H9 (cell line): ENCODE results near the gene PACSIN2. TPM values are rescaled to one million over a fixed set of nuclear protein-coding genes. Genes with fewer than 3 reads are reported as not detected.
A peak's percentile ranks its signal among the peaks of the same experiment; 100 is the strongest.
"Not testable (repeated sequence)": the region's sequence is repeated elsewhere in the genome, so short reads cannot be mapped to it uniquely, and the experiment has no call there.

Source experiments
- DNase-seq: peaks from one replicate; pipeline ENCODE4 v3.0.0-alpha.2; 2017
- H2AFZ ChIP-seq: one replicate; pipeline ENCODE4 v1.6.1; 2013; ENCODE audit warnings: mild to moderate bottlenecking, low read length, control low read depth, moderate library complexity
- H2AK5ac ChIP-seq: 2 replicates; pipeline ENCODE4 v1.6.1; 2013; ENCODE audit warnings: low read length, control low read depth, mixed read lengths; ENCODE audit not compliant: insufficient read length
- H2BK120ac ChIP-seq: one replicate; pipeline ENCODE4 v1.6.1; 2013; ENCODE audit warnings: low read depth, mild to moderate bottlenecking, low read length, control low read depth, inconsistent platforms; ENCODE audit not compliant: poor library complexity, severe bottlenecking
- H2BK12ac ChIP-seq: 2 replicates; pipeline ENCODE4 v1.6.1; 2013; ENCODE audit warnings: low read length, control low read depth, mixed read lengths, low read depth; ENCODE audit not compliant: insufficient read length
- H2BK15ac ChIP-seq: 2 replicates; pipeline ENCODE4 v1.6.1; 2013; ENCODE audit warnings: low read depth, low read length, control low read depth
- H2BK20ac ChIP-seq: one replicate; pipeline ENCODE4 v1.6.1; 2013; ENCODE audit warnings: low read depth, mild to moderate bottlenecking, low read length, control low read depth, inconsistent platforms; ENCODE audit not compliant: poor library complexity, severe bottlenecking
- H2BK5ac ChIP-seq: 2 replicates; pipeline ENCODE4 v1.6.1; 2013; ENCODE audit warnings: low read length, control low read depth, mixed read lengths; ENCODE audit not compliant: insufficient read length
- H3K14ac ChIP-seq: 2 replicates; pipeline ENCODE4 v1.6.1; 2013; ENCODE audit warnings: low read length, control low read depth; ENCODE audit not compliant: insufficient read depth
- H3K18ac ChIP-seq: 2 replicates; pipeline ENCODE4 v1.6.1; 2013; ENCODE audit warnings: low read depth, mild to moderate bottlenecking, mixed read lengths, low read length, control low read depth; ENCODE audit not compliant: insufficient read length
- H3K23ac ChIP-seq: 2 replicates; pipeline ENCODE4 v1.6.1; 2013; ENCODE audit warnings: low read length, control low read depth, mixed read lengths, low read depth; ENCODE audit not compliant: insufficient read length
- H3K23me2 ChIP-seq: 2 replicates; pipeline ENCODE4 v1.6.1; 2013; ENCODE audit warnings: low read depth, mild to moderate bottlenecking, mixed read lengths, low read length, control low read depth; ENCODE audit not compliant: insufficient read length, poor library complexity, severe bottlenecking
- H3K27ac ChIP-seq: 2 replicates; pipeline ENCODE4 v1.5.1; 2013; ENCODE audit warnings: low read length, control low read depth, mixed read lengths, low read depth; ENCODE audit not compliant: insufficient read length
- H3K27me3 ChIP-seq: 2 replicates; pipeline ENCODE4 v1.6.1; 2013; ENCODE audit warnings: low read length, control low read depth, inconsistent platforms; ENCODE audit not compliant: insufficient read depth
- H3K4ac ChIP-seq: 2 replicates; pipeline ENCODE4 v1.6.1; 2013; ENCODE audit warnings: low read depth, mild to moderate bottlenecking, control low read depth, inconsistent platforms, low read length, moderate library complexity
- H3K4me1 ChIP-seq: 2 replicates; pipeline ENCODE4 v1.6.1; 2013; ENCODE audit warnings: low read length, control low read depth, inconsistent platforms; ENCODE audit not compliant: insufficient read depth
- H3K4me2 ChIP-seq: 2 replicates; pipeline ENCODE4 v1.6.1; 2013; ENCODE audit warnings: low read length, control low read depth, mixed read lengths; ENCODE audit not compliant: insufficient read length, insufficient read depth
- H3K56ac ChIP-seq: 2 replicates; pipeline ENCODE4 v1.6.1; 2013; ENCODE audit warnings: low read depth, mild to moderate bottlenecking, mixed read lengths, low read length, control low read depth; ENCODE audit not compliant: insufficient read length
- H3K79me1 ChIP-seq: 2 replicates; pipeline ENCODE4 v1.6.1; 2013; ENCODE audit warnings: low read depth, mild to moderate bottlenecking, moderate library complexity, low read length, control low read depth, inconsistent platforms; ENCODE audit not compliant: insufficient read depth, poor library complexity, severe bottlenecking
- H3K79me2 ChIP-seq: 2 replicates; pipeline ENCODE4 v1.6.1; 2013; ENCODE audit warnings: low read length, control low read depth, inconsistent platforms; ENCODE audit not compliant: insufficient read depth
- H3K9ac ChIP-seq: 2 replicates; pipeline ENCODE4 v1.6.1; 2013; ENCODE audit warnings: low read length, control low read depth, mixed read lengths; ENCODE audit not compliant: insufficient read length; ENCODE audit errors: extremely low read depth
- H3K9me3 ChIP-seq: one replicate; pipeline ENCODE4 v1.6.1; 2013; ENCODE audit warnings: low read depth, low read length, inconsistent platforms; ENCODE audit not compliant: control insufficient read depth
- H3T11ph ChIP-seq: one replicate; pipeline ENCODE4 v1.6.1; 2013; ENCODE audit warnings: mild to moderate bottlenecking, low read length, control low read depth, inconsistent platforms
- H4K20me1 ChIP-seq: one replicate; pipeline ENCODE4 v1.6.1; 2013; ENCODE audit not compliant: control insufficient read depth, insufficient read length, insufficient read depth
- H4K5ac ChIP-seq: 2 replicates; pipeline ENCODE4 v1.6.1; 2013; ENCODE audit warnings: low read depth, mild to moderate bottlenecking, mixed read lengths, low read length, control low read depth; ENCODE audit not compliant: insufficient read length
- H4K8ac ChIP-seq: replicated peaks from 2 replicates; pipeline ENCODE4 v1.6.1; 2013; ENCODE audit warnings: low read length, control low read depth, mixed read lengths, low read depth; ENCODE audit not compliant: insufficient read length
- H4K91ac ChIP-seq: 2 replicates; pipeline ENCODE4 v1.6.1; 2013; ENCODE audit warnings: low read depth, mild to moderate bottlenecking, moderate library complexity, mixed read lengths, low read length, control low read depth; ENCODE audit not compliant: insufficient read length
- H3K27ac Mint-ChIP-seq, 3 experiments: 2 replicates in 2 of 3; 3 replicates in 1 of 3; pipeline ENCODE4 v1.8.0; 2020 to 2021; ENCODE audit warnings: mixed read lengths in 3 of 3, mild to moderate bottlenecking in 1 of 3, moderate library complexity in 1 of 3
- H3K27me3 Mint-ChIP-seq: 2 replicates; pipeline ENCODE4 v1.8.0; 2021; ENCODE audit warnings: low read depth, mild to moderate bottlenecking, moderate library complexity, mixed read lengths
- H3K36me3 Mint-ChIP-seq, 3 experiments: 2 replicates in 2 of 3; 3 replicates in 1 of 3; pipeline ENCODE4 v1.8.0; 2020 to 2021; ENCODE audit warnings: low read depth in 3 of 3, mixed read lengths in 3 of 3; ENCODE audit not compliant: insufficient read depth in 1 of 3
- H3K4me1 Mint-ChIP-seq, 2 experiments: 2 replicates each; pipeline ENCODE4 v1.8.0; 2020; ENCODE audit warnings: mixed read lengths in 2 of 2
- H3K4me3 Mint-ChIP-seq, 2 experiments: 2 replicates in 1 of 2; 3 replicates in 1 of 2; pipeline ENCODE4 v1.8.0; 2020 to 2021; ENCODE audit warnings: mild to moderate bottlenecking in 2 of 2, mixed read lengths in 2 of 2, moderate library complexity in 1 of 2
- H3K9me3 Mint-ChIP-seq, 2 experiments: 2 replicates in 1 of 2; 3 replicates in 1 of 2; pipeline ENCODE4 v1.8.0; 2020; ENCODE audit warnings: mild to moderate bottlenecking in 2 of 2, mixed read lengths in 2 of 2, moderate library complexity in 1 of 2
- CTCF ChIP-seq: fragments of 200-600 bp; sonication (generic); conservative IDR thresholded peaks from 3 replicates; pipeline ENCODE4 v1.8.0; 2021; ENCODE audit warnings: antibody characterized with exemption, mild to moderate bottlenecking
- WGBS: extraction: QIAGEN DNeasy Blood & Tissue Kit; methylation state at CpG from one replicate; pipeline ENCODE4 v1.1.7; 2013; ENCODE audit warnings: missing lambda C conversion rate, low lambda C conversion rate, mixed read lengths; ENCODE audit not compliant: insufficient read length; ENCODE audit errors: extremely low coverage; 5-methylcytosine and 5-hydroxymethylcytosine counted together
- total RNA-seq: library from RNA; stranded (reverse); gene quantifications from 2 replicates; pipeline ENCODE4 v1.2.1, GENCODE V29; 2021

The PACSIN2 gene
- total RNA-seq, 1 experiment from 2014 or later = 62.3 TPM

GRCh38 chr22:42996646-42997365 is 18.1 kb downstream of the PACSIN2 start:
- no peaks in the 10 kb centered on the region for H3K23me2 ChIP-seq
- no peak overlapping the region for H3K14ac ChIP-seq
- no peak overlapping the region for H2BK120ac ChIP-seq
- no peak overlapping the region for H2BK20ac ChIP-seq
- H3K9me3 ChIP-seq = no peaks in the 10 kb centered on the region
- no peak overlapping the region for H3K4me2 ChIP-seq
- peaks cover 32% of the 10 kb centered on the region; the same call in 1 of the 2 replicates for H3K79me2 ChIP-seq
- no peak for TF ChIP-seq CTCF
- no peak overlapping the region for H3K56ac ChIP-seq
- H3K4me3 Mint-ChIP-seq = no peak overlapping the region
- no CpG with 5 or more reads among the region's 10 CpGs for WGBS
- H3K79me1 ChIP-seq = peaks cover 8% of the 10 kb centered on the region
- H2BK5ac ChIP-seq = no peak overlapping the region
- no peak overlapping the region for H2BK12ac ChIP-seq
- H2AK5ac ChIP-seq = no peak overlapping the region
- H3K27ac ChIP-seq = no peak overlapping the region
- H3K9ac ChIP-seq = no peak overlapping the region
- no peak overlapping the region for H3K4ac ChIP-seq
- H4K5ac ChIP-seq = no peak overlapping the region
- peaks cover 8 to 20% (median 13%) of the 10 kb centered on the region in 3 experiments for H3K36me3 Mint-ChIP-seq
- peak overlapping the region; percentile 4 for H3K18ac ChIP-seq
- peak overlapping the region in 2 of 3 experiments; percentile 43 to 82; a peak in 3 of 7 replicates for H3K27ac Mint-ChIP-seq
- no peak overlapping the region for H3T11ph ChIP-seq
- H3K4me1 ChIP-seq = peaks cover 6% of the 10 kb centered on the region; the same call in 1 of the 2 replicates
- H3K9me3 Mint-ChIP-seq = peaks cover 9 to 10% of the 10 kb centered on the region in 2 experiments
- no peak overlapping the region for H4K91ac ChIP-seq
- H3K27me3 ChIP-seq = no peaks in the 10 kb centered on the region
- peaks cover 28 to 41% of the 10 kb centered on the region in 2 experiments for H3K4me1 Mint-ChIP-seq
- H2BK15ac ChIP-seq = no peak overlapping the region
- no peaks in the 10 kb centered on the region for H3K27me3 Mint-ChIP-seq
- no peak overlapping the region for H4K8ac ChIP-seq
- H3K23ac ChIP-seq = no peak overlapping the region
- no peaks in the 10 kb centered on the region for H4K20me1 ChIP-seq
- no peak overlapping the region for H2AFZ ChIP-seq
- no peak for DNase-seq

- H4K91ac ChIP-seq, H2BK5ac ChIP-seq, H2BK15ac ChIP-seq, H3K4ac ChIP-seq, H3K23ac ChIP-seq, H3K4me1 ChIP-seq, H3T11ph ChIP-seq, H3K9me3 ChIP-seq, H4K5ac ChIP-seq, H2AFZ ChIP-seq, H3K18ac ChIP-seq, H3K4me2 ChIP-seq, H2BK12ac ChIP-seq, H2BK20ac ChIP-seq, H3K4me3 Mint-ChIP-seq, H3K23me2 ChIP-seq, H3K9me3 Mint-ChIP-seq, H3K27me3 Mint-ChIP-seq, H4K20me1 ChIP-seq, H2BK120ac ChIP-seq, H2AK5ac ChIP-seq, H3K27ac ChIP-seq, H4K8ac ChIP-seq, H3K14ac ChIP-seq, H3K27me3 ChIP-seq, H3K79me1 ChIP-seq, H3K56ac ChIP-seq, DNase-seq, H3K9ac ChIP-seq: not testable (repeated sequence)
- H3K4me1 Mint-ChIP-seq = peaks cover 27 to 32% of the 10 kb centered on the region in 2 experiments
- no CpG with 5 or more reads among the region's 7 CpGs for WGBS
- peaks cover 8 to 20% (median 13%) of the 10 kb centered on the region in 3 experiments for H3K36me3 Mint-ChIP-seq
- H3K27ac Mint-ChIP-seq = peak overlapping the region in 1 of 3 experiments; percentile 34; a peak in 1 of 7 replicates
- peaks cover 33% of the 10 kb centered on the region; the same call in 1 of the 2 replicates for H3K79me2 ChIP-seq
Measured at GRCh38 chr22:42995654-42996053, 19.3 kb downstream of the PACSIN2 start.
